Measurements from ENCODE around the gene NHERF2. TPM values are rescaled to one million over a fixed set of nuclear protein-coding genes. Genes with fewer than 3 reads are reported as not detected.

Gene NHERF2
- total RNA-seq, 1 donor from 2014 or later: 343 TPM

- ATAC-seq: no peak
- H3K27me3 ChIP-seq (ENCODE audit: low read depth): no peaks in the 10 kb centered on the region
- H3K4me3 ChIP-seq: no peak overlapping the region
- peak overlapping the region; percentile 49 for H3K27ac ChIP-seq
- peaks cover 71% of the 10 kb centered on the region for H3K36me3 ChIP-seq
- peaks cover 15% of the 10 kb centered on the region for H3K4me1 ChIP-seq
- TF ChIP-seq, protein P1, sequence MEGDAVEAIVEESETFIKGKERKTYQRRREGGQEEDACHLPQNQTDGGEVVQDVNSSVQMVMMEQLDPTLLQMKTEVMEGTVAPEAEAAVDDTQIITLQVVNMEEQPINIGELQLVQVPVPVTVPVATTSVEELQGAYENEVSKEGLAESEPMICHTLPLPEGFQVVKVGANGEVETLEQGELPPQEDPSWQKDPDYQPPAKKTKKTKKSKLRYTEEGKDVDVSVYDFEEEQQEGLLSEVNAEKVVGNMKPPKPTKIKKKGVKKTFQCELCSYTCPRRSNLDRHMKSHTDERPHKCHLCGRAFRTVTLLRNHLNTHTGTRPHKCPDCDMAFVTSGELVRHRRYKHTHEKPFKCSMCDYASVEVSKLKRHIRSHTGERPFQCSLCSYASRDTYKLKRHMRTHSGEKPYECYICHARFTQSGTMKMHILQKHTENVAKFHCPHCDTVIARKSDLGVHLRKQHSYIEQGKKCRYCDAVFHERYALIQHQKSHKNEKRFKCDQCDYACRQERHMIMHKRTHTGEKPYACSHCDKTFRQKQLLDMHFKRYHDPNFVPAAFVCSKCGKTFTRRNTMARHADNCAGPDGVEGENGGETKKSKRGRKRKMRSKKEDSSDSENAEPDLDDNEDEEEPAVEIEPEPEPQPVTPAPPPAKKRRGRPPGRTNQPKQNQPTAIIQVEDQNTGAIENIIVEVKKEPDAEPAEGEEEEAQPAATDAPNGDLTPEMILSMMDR (IDR thresholded peaks at IDR 0.05): no peak
- no peaks in the 10 kb centered on the region for H3K9me3 ChIP-seq
- peak; percentile 41 for DNase-seq
- intact Hi-C loops (cut with DNase I): no loop called here
These were observed 28.3 kb upstream of the NHERF2 start for GRCh38 chr16:1998360-1998835.

GRCh38 chr16:1998852-1999801 is 27.6 kb upstream of the NHERF2 start:
- peaks cover 23% of the 10 kb centered on the region for H3K4me1 ChIP-seq
- H3K9me3 ChIP-seq: no peaks in the 10 kb centered on the region
- TF ChIP-seq, protein P1 (IDR thresholded peaks at IDR 0.05): no peak
- no peak overlapping the region for H3K27ac ChIP-seq
- H3K36me3 ChIP-seq: peaks cover 73% of the 10 kb centered on the region
- DNase-seq (peak; percentile 43), ATAC-seq (no peak)
- no peaks in the 10 kb centered on the region for H3K27me3 ChIP-seq (ENCODE audit: low read depth)
- no peak overlapping the region for H3K4me3 ChIP-seq
- intact Hi-C loops (cut with DNase I): no loop called here

- no peak overlapping the region for H3K4me3 ChIP-seq
- H3K27ac ChIP-seq: no peak overlapping the region
- DNase-seq (no peak), ATAC-seq (no peak)
- H3K9me3 ChIP-seq: no peaks in the 10 kb centered on the region
- H3K36me3 ChIP-seq: peaks cover 73% of the 10 kb centered on the region
- TF ChIP-seq, protein P1 (IDR thresholded peaks at IDR 0.05): no peak
- intact Hi-C loops (cut with DNase I): no loop called here
- no peaks in the 10 kb centered on the region for H3K27me3 ChIP-seq (ENCODE audit: low read depth)
- H3K4me1 ChIP-seq: peaks cover 31% of the 10 kb centered on the region
These were observed 26.7 kb upstream of the NHERF2 start for GRCh38 chr16:1999866-2000514.

GRCh38 chr16:2001035-2001434 is 25.7 kb upstream of the NHERF2 start:
- no peak overlapping the region for H3K4me3 ChIP-seq
- H3K9me3 ChIP-seq: no peaks in the 10 kb centered on the region
- DNase-seq (no peak), ATAC-seq (no peak)
- H3K27me3 ChIP-seq (ENCODE audit: low read depth): no peaks in the 10 kb centered on the region
- intact Hi-C loops (cut with DNase I): no loop called here
- H3K27ac ChIP-seq: no peak overlapping the region
- H3K4me1 ChIP-seq: peaks cover 42% of the 10 kb centered on the region
- H3K36me3 ChIP-seq: peaks cover 73% of the 10 kb centered on the region
- TF ChIP-seq, protein P1 (IDR thresholded peaks at IDR 0.05): no peak

- Histone ChIP-seq H3K4me1 (peaks cover 45% of the 10 kb centered on the region), H3K27ac (no peak overlapping the region), H3K27me3 (ENCODE audit: low read depth) (no peaks in the 10 kb centered on the region), H3K9me3 (no peaks in the 10 kb centered on the region), H3K36me3 (peaks cover 69% of the 10 kb centered on the region), H3K4me3 (no peak overlapping the region)
- ATAC-seq (no peak), DNase-seq (no peak)
- TF ChIP-seq, protein P1 (IDR thresholded peaks at IDR 0.05): no peak
- intact Hi-C loops (cut with DNase I): no loop called here
These were observed 25.0 kb upstream of the NHERF2 start for GRCh38 chr16:2001456-2002355.

Measured in lower lobe of right lung (tissue), 2 donors.